Mesangial cell (primary cell): Measurements from ENCODE around the gene TMEM186. TPM values are rescaled to one million over a fixed set of nuclear protein-coding genes. Genes with fewer than 3 reads are reported as not detected.

Experiments
- total RNA-seq: library from RNA; depleted of rRNA; stranded (reverse); fragments of >200 nt; gene quantifications from 2 replicates; pipeline ENCODE4 v1.2.3, GENCODE V29; 2015

The TMEM186 gene, protein sequence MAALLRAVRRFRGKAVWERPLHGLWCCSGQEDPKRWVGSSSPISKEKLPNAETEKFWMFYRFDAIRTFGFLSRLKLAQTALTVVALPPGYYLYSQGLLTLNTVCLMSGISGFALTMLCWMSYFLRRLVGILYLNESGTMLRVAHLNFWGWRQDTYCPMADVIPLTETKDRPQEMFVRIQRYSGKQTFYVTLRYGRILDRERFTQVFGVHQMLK
- total RNA-seq: 7.7 and 8.7 TPM in 2 replicates

DNA sequence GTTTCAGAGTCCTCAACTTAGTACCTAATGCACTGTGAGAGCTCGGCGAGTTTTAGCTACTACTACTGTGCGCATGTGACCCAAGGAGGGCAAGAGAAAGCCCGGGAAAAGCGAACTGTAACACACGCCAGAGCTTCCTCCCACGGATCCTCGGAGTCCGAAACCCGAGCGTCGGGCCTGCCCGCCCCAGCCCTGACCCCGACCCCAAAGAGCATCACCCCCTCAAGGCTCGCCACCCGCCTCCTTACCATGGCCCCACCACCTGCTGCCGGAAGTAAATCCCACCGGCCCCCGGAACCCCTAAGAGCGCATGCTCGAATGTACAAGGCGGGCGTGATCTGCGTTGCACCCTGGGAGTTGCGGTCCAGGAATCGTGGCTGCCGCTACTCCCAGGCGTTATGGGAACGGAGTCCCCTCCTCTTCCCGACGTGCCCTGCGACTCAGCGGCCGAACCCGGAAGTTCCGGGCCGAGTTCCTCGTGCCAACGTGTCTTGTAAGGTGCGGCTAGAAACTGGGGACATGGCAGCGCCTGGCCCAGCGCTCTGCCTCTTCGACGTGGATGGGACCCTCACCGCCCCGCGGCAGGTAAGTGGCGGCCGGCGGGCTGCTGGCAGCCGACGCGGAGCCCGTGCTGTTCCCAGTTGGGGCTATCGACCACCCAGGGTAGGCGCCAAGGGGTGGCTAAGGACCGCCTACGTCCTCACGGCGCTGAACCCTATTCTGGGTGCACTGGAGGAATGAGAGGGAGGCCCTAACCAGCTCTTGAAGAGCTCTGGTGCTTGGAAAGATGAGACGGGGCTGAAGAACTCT lies at the start of gene TMEM186, which contains the start of gene PMM2:
Gene TMEM186 (minus strand): TSS at position 276 of the 810 bp plus-strand sequence. CDS start 25 bp downstream, at position 251.
Gene PMM2 (plus strand): TSS at position 476 of the 810 bp plus-strand sequence. CDS start 44 bp downstream, at position 520.

Other genes starting within 250 kb of the TMEM186 start
- not detected in 2 replicates for gene TMEM114, start 207.1 kb downstream of the TMEM186 start, total RNA-seq
- gene METTL22, start 175.9 kb downstream of the TMEM186 start, total RNA-seq: 28.2 and 29.2 TPM in 2 replicates
- gene ABAT, start 123.0 kb downstream of the TMEM186 start, total RNA-seq: 2.8 and 3.9 TPM in 2 replicates
- gene PMM2, start 200 bp upstream of the TMEM186 start, total RNA-seq: 18.4 and 23.0 TPM in 2 replicates
- gene CARHSP1, start 71.4 kb upstream of the TMEM186 start, total RNA-seq: 250 and 256 TPM in 2 replicates
- gene LITAFD, start 84.7 kb upstream of the TMEM186 start, total RNA-seq: not detected in 2 replicates
- gene USP7, start 166.3 kb upstream of the TMEM186 start, total RNA-seq: 33.7 and 41.2 TPM in 2 replicates